ENCODE measurements around the gene RAB1B.
A peak's percentile ranks its signal among the peaks of the same experiment; 100 is the strongest.
"Not testable (repeated sequence)": the region's sequence is repeated elsewhere in the genome, so short reads cannot be mapped to it uniquely, and the experiment has no call there.

Gene RAB1B

GRCh38 chr11:66267039-66267378 lies 1.4 kb upstream of the RAB1B start:
- DNase-seq (ENCODE audit: low read depth, low spot score), result no peak

GRCh38 chr11:66267379-66268243 lies 828 bp upstream of the RAB1B start:
- DNase-seq (ENCODE audit: low read depth, low spot score), result peak; percentile 63

GRCh38 chr11:66268952-66269905 lies 790 bp downstream of the RAB1B start:
- no peak for DNase-seq (ENCODE audit: low read depth, low spot score)

GRCh38 chr11:66271816-66272215 lies 3.4 kb downstream of the RAB1B start:
- no peak for DNase-seq (ENCODE audit: low read depth, low spot score)

- DNase-seq (ENCODE audit: low read depth, low spot score), result no peak
Observed at GRCh38 chr11:66272596-66272995, 4.2 kb downstream of the RAB1B start.

GRCh38 chr11:66274219-66274618 lies 5.8 kb downstream of the RAB1B start:
- no peak for DNase-seq (ENCODE audit: low read depth, low spot score)

- DNase-seq (ENCODE audit: low read depth, low spot score), result no peak
Observed at GRCh38 chr11:66275396-66275795, 7.0 kb downstream of the RAB1B start.

- DNase-seq (ENCODE audit: low read depth, low spot score), result no peak
Observed at GRCh38 chr11:66275984-66276612, 7.7 kb downstream of the RAB1B start.

GRCh38 chr11:66276619-66277018 lies 8.2 kb downstream of the RAB1B start:
- not testable (repeated sequence) for DNase-seq (ENCODE audit: low read depth, low spot score)

- not testable (repeated sequence) for DNase-seq (ENCODE audit: low read depth, low spot score)
Observed at GRCh38 chr11:66277064-66277463, 8.6 kb downstream of the RAB1B start.

- DNase-seq (ENCODE audit: low read depth, low spot score), result no peak
Observed at GRCh38 chr11:66277471-66278362, 9.3 kb downstream of the RAB1B start, which contains the start of gene CNIH2. Gene CNIH2 (plus strand): TSS chr11:66278175. CDS start chr11:66278457, 282 bp downstream.

- DNase-seq (ENCODE audit: low read depth, low spot score), result no peak
Observed at GRCh38 chr11:66278363-66279091, 10.1 kb downstream of the RAB1B start.

GRCh38 chr11:66279092-66279734 lies 10.8 kb downstream of the RAB1B start:
- no peak for DNase-seq (ENCODE audit: low read depth, low spot score)

GRCh38 chr11:66280428-66280827 lies 12.0 kb downstream of the RAB1B start:
- DNase-seq (ENCODE audit: low read depth, low spot score), result no peak

- DNase-seq (ENCODE audit: low read depth, low spot score), result no peak
Observed at GRCh38 chr11:66281001-66281400, 12.6 kb downstream of the RAB1B start.

- DNase-seq (ENCODE audit: low read depth, low spot score), result no peak
Observed at GRCh38 chr11:66281776-66282467, 13.5 kb downstream of the RAB1B start.

- DNase-seq (ENCODE audit: low read depth, low spot score), result peak; percentile 61
Observed at GRCh38 chr11:66282468-66283455, 14.3 kb downstream of the RAB1B start.

Data from brain pericyte (primary cell).